K562 (cell line): ENCODE measurements around the gene CYB5R4. TPM values are rescaled to one million over a fixed set of nuclear protein-coding genes. Genes with fewer than 3 reads are reported as not detected.

ENCODE experiments used
- CHAMP1 ChIP-seq: fragments of 450-650 bp; IDR thresholded peaks from 2 replicates; pipeline ENCODE4 v1.6.1; 2016; ENCODE audit warnings: mild to moderate bottlenecking
- HMG20B ChIP-seq: fragments of 250-450 bp; sonication (Bioruptor Pico); IDR thresholded peaks from 2 replicates; pipeline ENCODE4 v1.5.0; 2021; ENCODE audit warnings: mild to moderate bottlenecking
- NCOR1 ChIP-seq: fragments of 450-650 bp; IDR thresholded peaks from 2 replicates; pipeline ENCODE4 v1.6.1; 2016; ENCODE audit warnings: mild to moderate bottlenecking, moderate library complexity
- NR3C1 ChIP-seq: sonication (generic); formaldehyde crosslinking; IDR thresholded peaks from 2 replicates; pipeline ENCODE4 v1.8.1; 2022; ENCODE audit warnings: missing genetic modification reagents
- RBBP5 ChIP-seq: fragments of 200-600 bp; sonication (generic); IDR thresholded peaks from 2 replicates; pipeline ENCODE4 v1.6.1; 2012; ENCODE audit warnings: borderline replicate concordance, mild to moderate bottlenecking, low read length, control low read depth, inconsistent platforms; ENCODE audit not compliant: insufficient read depth, poor library complexity, severe bottlenecking
- RNF219 ChIP-seq: fragments of 250-450 bp; sonication (Bioruptor Pico); IDR thresholded peaks from 2 replicates; pipeline ENCODE4 v1.5.0; 2022; ENCODE audit warnings: mild to moderate bottlenecking
- SIRT6 ChIP-seq: IDR thresholded peaks from one replicate; pipeline ENCODE4 v1.6.1; 2012; ENCODE audit warnings: low read depth, mild to moderate bottlenecking, control low read depth, inconsistent platforms, low read length, moderate library complexity
- SMARCB1 ChIP-seq: IDR thresholded peaks from 2 replicates; pipeline ENCODE4 v1.6.1; 2011; ENCODE audit warnings: improper control_type of control experiment, low read depth; ENCODE audit not compliant: insufficient read length
- SREBF1 ChIP-seq: fragments of 150-350 bp; IDR thresholded peaks from 2 replicates; pipeline ENCODE4 v1.6.1; 2014; ENCODE audit warnings: antibody characterized with exemption, low read depth, low read length, borderline replicate concordance
- SREBF2 ChIP-seq: sonication (generic); formaldehyde crosslinking; IDR thresholded peaks from 2 replicates; pipeline ENCODE4 v1.4.0; 2020; ENCODE audit warnings: mild to moderate bottlenecking, missing genetic modification reagents
- TEAD2 ChIP-seq: fragments of 450-650 bp; IDR thresholded peaks from 2 replicates; pipeline ENCODE4 v1.6.1; 2016; ENCODE audit warnings: missing genetic modification characterization, control low read depth, missing compliant biosample characterization
- TSHZ1 ChIP-seq: fragments of 250-450 bp; sonication (Bioruptor Pico); IDR thresholded peaks from 2 replicates; pipeline ENCODE4 v1.4.0; 2020; ENCODE audit warnings: mild to moderate bottlenecking, moderate library complexity
- ZNF232 ChIP-seq: sonication (generic); formaldehyde crosslinking; IDR thresholded peaks from 2 replicates; pipeline ENCODE4 v1.8.0; 2022; ENCODE audit warnings: mild to moderate bottlenecking, missing genetic modification reagents
- ZNF41 ChIP-seq: fragments of 250-450 bp; sonication (Bioruptor Pico); conservative IDR thresholded peaks from 2 replicates; pipeline ENCODE4 v1.4.0; 2020; ENCODE audit warnings: mild to moderate bottlenecking
- polyA plus RNA-seq, 8 experiments: library from polyadenylated mRNA; depleted of rRNA in 4 of 8; stranded (reverse) in 5 of 8; unstranded in 3 of 8; fragments of >200 nt; fragmentation: Nextera tagmentation in 2 of 8; fragmentation: Illumina TruSeq in 1 of 8; extraction: Ambion mirVana in 2 of 8; extraction: Trizol in 1 of 8; gene quantifications; 2 replicates each; pipeline versions ENCODE4 v1.2.1 to v1.2.3, GENCODE V29; 2011 to 2014; ENCODE audit warnings: inconsistent platforms in 1 of 8, missing spikeins in 1 of 8
- total RNA-seq, 7 experiments: library from RNA; depleted of rRNA in 6 of 7; stranded (reverse); fragments of >200 nt in 6 of 7; fragmentation: Illumina TruSeq in 2 of 7; extraction: Trizol in 2 of 7; gene quantifications; 2 replicates each; pipeline versions ENCODE4 v1.2.1 to v1.2.3, GENCODE V29; 2011 to 2021; ENCODE audit warnings: low replicate concordance in 1 of 7
- TF ChIP-seq, protein P1 (sequence below), 2 experiments: fragments of 450-650 bp; IDR thresholded peaks; 2 replicates each; pipeline ENCODE4 v1.6.1; 2016
- TF ChIP-seq, protein P2 (sequence below): IDR thresholded peaks from 2 replicates; pipeline ENCODE4 v1.6.1; 2012; ENCODE audit warnings: low read depth, low read length, improper control_type of control experiment, borderline replicate concordance

Gene CYB5R4
- total and polyA plus RNA-seq, 9 of the 15 experiments (the other 6 are each of a cell fraction or from before 2014, with no cell fraction given): 5.9 to 23.1 (median 19.0) TPM

DNA sequence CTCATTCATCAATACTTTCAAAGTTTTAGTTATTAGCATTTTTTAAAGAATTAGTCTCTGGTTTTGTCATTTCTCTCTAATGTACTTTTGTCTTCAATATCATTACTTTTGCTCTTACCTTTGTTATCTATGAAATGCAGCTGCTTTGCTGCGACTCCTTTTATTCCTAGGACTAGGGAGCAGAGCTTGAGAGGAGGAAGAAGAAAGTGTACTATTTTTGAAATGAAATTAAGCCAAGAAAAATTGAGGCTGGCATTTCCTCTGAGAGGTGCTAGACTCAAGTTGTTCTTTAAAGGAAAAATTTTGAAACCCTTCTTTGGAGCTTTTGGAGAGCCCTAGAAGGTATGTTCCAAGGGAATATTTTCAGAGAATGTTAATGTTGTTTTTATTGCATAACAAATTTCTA, 125.8 kb downstream of the CYB5R4 start (continued):
- TF ChIP-seq, protein P1, sequence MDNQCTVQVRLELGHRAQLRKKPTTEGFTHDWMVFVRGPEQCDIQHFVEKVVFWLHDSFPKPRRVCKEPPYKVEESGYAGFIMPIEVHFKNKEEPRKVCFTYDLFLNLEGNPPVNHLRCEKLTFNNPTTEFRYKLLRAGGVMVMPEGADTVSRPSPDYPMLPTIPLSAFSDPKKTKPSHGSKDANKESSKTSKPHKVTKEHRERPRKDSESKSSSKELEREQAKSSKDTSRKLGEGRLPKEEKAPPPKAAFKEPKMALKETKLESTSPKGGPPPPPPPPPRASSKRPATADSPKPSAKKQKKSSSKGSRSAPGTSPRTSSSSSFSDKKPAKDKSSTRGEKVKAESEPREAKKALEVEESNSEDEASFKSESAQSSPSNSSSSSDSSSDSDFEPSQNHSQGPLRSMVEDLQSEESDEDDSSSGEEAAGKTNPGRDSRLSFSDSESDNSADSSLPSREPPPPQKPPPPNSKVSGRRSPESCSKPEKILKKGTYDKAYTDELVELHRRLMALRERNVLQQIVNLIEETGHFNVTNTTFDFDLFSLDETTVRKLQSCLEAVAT (IDR thresholded peaks at IDR 0.05): no peak
- TF ChIP-seq, protein P2, sequence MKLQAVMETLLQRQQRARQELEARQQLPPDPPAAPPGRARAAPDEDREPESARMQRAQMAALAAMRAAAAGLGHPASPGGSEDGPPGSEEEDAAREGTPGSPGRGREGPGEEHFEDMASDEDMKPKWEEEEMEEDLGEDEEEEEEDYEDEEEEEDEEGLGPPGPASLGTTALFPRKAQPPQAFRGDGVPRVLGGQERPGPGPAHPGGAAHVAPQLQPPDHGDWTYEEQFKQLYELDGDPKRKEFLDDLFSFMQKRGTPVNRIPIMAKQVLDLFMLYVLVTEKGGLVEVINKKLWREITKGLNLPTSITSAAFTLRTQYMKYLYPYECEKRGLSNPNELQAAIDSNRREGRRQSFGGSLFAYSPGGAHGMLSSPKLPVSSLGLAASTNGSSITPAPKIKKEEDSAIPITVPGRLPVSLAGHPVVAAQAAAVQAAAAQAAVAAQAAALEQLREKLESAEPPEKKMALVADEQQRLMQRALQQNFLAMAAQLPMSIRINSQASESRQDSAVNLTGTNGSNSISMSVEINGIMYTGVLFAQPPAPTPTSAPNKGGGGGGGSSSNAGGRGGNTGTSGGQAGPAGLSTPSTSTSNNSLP: peak; percentile 34; the same call in 1 of the 2 replicates
- no peak for TF ChIP-seq ZNF41
- TF ChIP-seq SIRT6: no peak
- TF ChIP-seq CHAMP1: peak; percentile 79
- TF ChIP-seq RBBP5: no peak
- no peak for TF ChIP-seq SREBF1
- peak; percentile 62 for TF ChIP-seq NCOR1
- TF ChIP-seq RNF219 (CRISPR knock-in tag): no peak
- TF ChIP-seq SMARCB1: no peak
- TF ChIP-seq HMG20B (CRISPR knock-in tag): no peak
- TF ChIP-seq TEAD2 (tag): no peak
- no peak for TF ChIP-seq NR3C1 (CRISPR knock-in tag)
- TF ChIP-seq TSHZ1 (CRISPR knock-in tag): no peak
- TF ChIP-seq SREBF2 (CRISPR knock-in tag): no peak
- no peak for TF ChIP-seq ZNF232
